ENCODE data around the gene OPCML.

OPCML gene

GRCh38 chr11:133525976-133526375 is 6.3 kb downstream of the OPCML start:
- Histone ChIP-seq H3K79me2 (ENCODE audit: insufficient read depth, low read length) (no peaks in the 10 kb centered on the region), H3F3A (ENCODE audit: low read depth) (no peaks in the 10 kb centered on the region), H3K9ac (ENCODE audit: low read depth, low read length, poor library complexity, severe bottlenecking) (no peak overlapping the region), H3K9me3 (ENCODE audit: insufficient read depth, low read depth, low read length) (peaks cover 18% of the 10 kb centered on the region; the same call in 1 of the 2 replicates), H3K4me1 (ENCODE audit: insufficient read depth, low read length, poor library complexity, severe bottlenecking) (no peaks in the 10 kb centered on the region), H3K36me3 (ENCODE audit: insufficient read depth, low read length) (no peaks in the 10 kb centered on the region), H3K4me2 (ENCODE audit: low read depth, low read length, poor library complexity, severe bottlenecking) (no peak overlapping the region), H3K27me3 (ENCODE audit: insufficient read depth, low read length, poor library complexity, severe bottlenecking) (no peaks in the 10 kb centered on the region), H2AFZ (ENCODE audit: low read length) (no peak overlapping the region), H3K9me2 (replicated peaks; ENCODE audit: low read depth, low read length) (no peaks in the 10 kb centered on the region), H4K20me1 (ENCODE audit: insufficient read depth, low read length, poor library complexity, severe bottlenecking) (no peaks in the 10 kb centered on the region), H3K4me3 (ENCODE audit: low read length, poor library complexity, severe bottlenecking) (no peak overlapping the region)
- no peak for TF ChIP-seq EZH2phosphoT487 (IDR thresholded peaks at IDR 0.05; ENCODE audit: borderline replicate concordance)
- TF ChIP-seq CTCF (conservative IDR thresholded peaks at IDR 0.05; ENCODE audit: low read length) = no peak

- Histone ChIP-seq H4K20me1 (ENCODE audit: insufficient read depth, low read length, poor library complexity, severe bottlenecking) (no peaks in the 10 kb centered on the region), H3K4me1 (ENCODE audit: insufficient read depth, low read length, poor library complexity, severe bottlenecking) (no peaks in the 10 kb centered on the region), H3K36me3 (ENCODE audit: insufficient read depth, low read length) (no peaks in the 10 kb centered on the region), H3F3A (ENCODE audit: low read depth) (no peaks in the 10 kb centered on the region), H3K9me3 (ENCODE audit: insufficient read depth, low read depth, low read length) (peaks cover 18% of the 10 kb centered on the region; the same call in 1 of the 2 replicates), H3K27me3 (ENCODE audit: insufficient read depth, low read length, poor library complexity, severe bottlenecking) (no peaks in the 10 kb centered on the region), H3K9ac (ENCODE audit: low read depth, low read length, poor library complexity, severe bottlenecking) (no peak overlapping the region), H3K9me2 (replicated peaks; ENCODE audit: low read depth, low read length) (no peaks in the 10 kb centered on the region), H3K79me2 (ENCODE audit: insufficient read depth, low read length) (no peaks in the 10 kb centered on the region), H3K4me2 (ENCODE audit: low read depth, low read length, poor library complexity, severe bottlenecking) (no peak overlapping the region), H2AFZ (ENCODE audit: low read length) (no peak overlapping the region), H3K4me3 (ENCODE audit: low read length, poor library complexity, severe bottlenecking) (no peak overlapping the region)
- no peak for TF ChIP-seq CTCF (conservative IDR thresholded peaks at IDR 0.05; ENCODE audit: low read length)
- TF ChIP-seq EZH2phosphoT487 (IDR thresholded peaks at IDR 0.05; ENCODE audit: borderline replicate concordance) = no peak
Measured at GRCh38 chr11:133524488-133524887, 7.8 kb downstream of the OPCML start.

DNA sequence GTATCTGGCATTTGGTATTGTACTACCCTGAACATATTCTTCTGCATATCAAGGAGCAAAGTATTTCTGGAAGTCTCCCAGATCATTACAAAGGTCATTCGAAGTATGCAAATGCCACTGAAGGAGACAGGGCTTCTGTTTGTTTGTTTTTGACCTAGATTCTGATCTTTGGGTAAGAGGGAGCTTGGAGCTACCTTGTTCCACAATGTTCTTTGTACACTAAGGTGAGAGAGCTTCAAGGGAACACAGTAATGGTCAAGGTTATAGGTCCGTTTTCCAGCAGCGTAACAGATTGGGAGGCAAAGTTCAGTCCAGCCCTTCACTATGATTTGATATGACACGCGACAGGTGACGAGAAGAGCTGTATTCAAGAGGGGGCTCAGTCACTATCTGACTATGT is 10.0 kb downstream of the OPCML start:
- TF ChIP-seq CTCF (conservative IDR thresholded peaks at IDR 0.05; ENCODE audit: low read length) (no peak), EZH2phosphoT487 (IDR thresholded peaks at IDR 0.05; ENCODE audit: borderline replicate concordance) (no peak)
- H3K4me1 ChIP-seq (ENCODE audit: insufficient read depth, low read length, poor library complexity, severe bottlenecking) = no peaks in the 10 kb centered on the region
- H3F3A ChIP-seq (ENCODE audit: low read depth) = no peaks in the 10 kb centered on the region
- H4K20me1 ChIP-seq (ENCODE audit: insufficient read depth, low read length, poor library complexity, severe bottlenecking) = no peaks in the 10 kb centered on the region
- H3K9me2 ChIP-seq (replicated peaks; ENCODE audit: low read depth, low read length) = no peaks in the 10 kb centered on the region
- peaks cover 8% of the 10 kb centered on the region; the same call in 1 of the 2 replicates for H3K9me3 ChIP-seq (ENCODE audit: insufficient read depth, low read depth, low read length)
- no peak overlapping the region for H2AFZ ChIP-seq (ENCODE audit: low read length)
- H3K27me3 ChIP-seq (ENCODE audit: insufficient read depth, low read length, poor library complexity, severe bottlenecking) = no peaks in the 10 kb centered on the region
- H3K4me3 ChIP-seq (ENCODE audit: low read length, poor library complexity, severe bottlenecking) = no peak overlapping the region
- no peak overlapping the region for H3K9ac ChIP-seq (ENCODE audit: low read depth, low read length, poor library complexity, severe bottlenecking)
- H3K36me3 ChIP-seq (ENCODE audit: insufficient read depth, low read length) = no peaks in the 10 kb centered on the region
- no peaks in the 10 kb centered on the region for H3K79me2 ChIP-seq (ENCODE audit: insufficient read depth, low read length)
- H3K4me2 ChIP-seq (ENCODE audit: low read depth, low read length, poor library complexity, severe bottlenecking) = no peak overlapping the region
